ENCODE data around the gene SLC39A11.

The SLC39A11 gene

DNA sequence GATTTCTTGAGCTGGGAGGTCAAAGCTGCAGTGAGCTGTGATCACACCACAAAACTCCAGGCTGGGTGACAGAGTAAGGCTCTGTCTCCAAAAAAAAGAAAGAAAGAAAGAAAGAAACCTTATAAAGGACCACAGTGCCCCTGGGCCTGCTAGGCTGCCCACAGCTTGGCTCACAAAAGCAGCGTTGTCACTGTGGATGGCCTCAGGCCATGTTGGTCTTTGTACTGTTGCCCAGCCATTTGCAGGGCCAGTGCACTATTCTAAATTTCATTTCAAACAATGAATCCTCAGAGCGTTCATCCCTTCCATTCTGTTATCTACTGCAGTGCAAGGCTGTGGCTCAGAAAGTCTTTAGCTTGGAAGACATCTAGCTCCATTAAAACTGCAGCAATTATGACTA, 208.4 kb downstream of the SLC39A11 start:
- no peaks in the 10 kb centered on the region for H3K4me1 ChIP-seq (ENCODE audit: control insufficient read depth, insufficient read depth, low read length)
- H3K4me3 ChIP-seq (ENCODE audit: low read depth, low read length) = no peak overlapping the region
- no peaks in the 10 kb centered on the region for H3K36me3 ChIP-seq (ENCODE audit: control insufficient read depth, insufficient read depth, low read length)
- no peaks in the 10 kb centered on the region for H3K9me3 ChIP-seq (ENCODE audit: control insufficient read depth, insufficient read depth, low read length)
- no peak overlapping the region for H3K9ac ChIP-seq (ENCODE audit: low read depth, low read length)
- H3K27me3 ChIP-seq (ENCODE audit: control insufficient read depth, insufficient read depth, low read length) = no peaks in the 10 kb centered on the region
- H3K27ac ChIP-seq (ENCODE audit: low read depth, low read length) = no peak overlapping the region

DNA sequence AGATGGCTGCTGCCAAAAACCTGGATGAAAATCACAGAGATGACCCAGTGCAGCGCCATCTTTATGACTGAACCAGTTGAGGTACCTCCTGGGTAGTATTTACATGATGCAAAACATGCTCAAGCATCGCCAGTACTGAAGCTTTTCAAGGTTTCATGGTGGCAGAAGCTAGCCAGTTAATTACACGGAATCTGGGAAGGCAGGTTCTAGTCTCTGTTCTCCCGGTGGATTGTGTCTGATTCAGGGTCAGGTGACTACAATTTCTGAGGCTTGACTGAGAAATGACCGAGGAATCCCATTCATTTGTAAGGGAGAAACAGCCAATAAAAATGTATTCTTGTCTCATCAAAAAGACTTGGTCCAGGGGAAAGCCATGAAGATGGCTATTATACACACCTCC, 209.1 kb downstream of the SLC39A11 start:
- no peak overlapping the region for H3K27ac ChIP-seq (ENCODE audit: low read depth, low read length)
- no peak overlapping the region for H3K9ac ChIP-seq (ENCODE audit: low read depth, low read length)
- H3K36me3 ChIP-seq (ENCODE audit: control insufficient read depth, insufficient read depth, low read length) = no peaks in the 10 kb centered on the region
- no peaks in the 10 kb centered on the region for H3K27me3 ChIP-seq (ENCODE audit: control insufficient read depth, insufficient read depth, low read length)
- H3K4me1 ChIP-seq (ENCODE audit: control insufficient read depth, insufficient read depth, low read length) = no peaks in the 10 kb centered on the region
- no peaks in the 10 kb centered on the region for H3K9me3 ChIP-seq (ENCODE audit: control insufficient read depth, insufficient read depth, low read length)
- no peak overlapping the region for H3K4me3 ChIP-seq (ENCODE audit: low read depth, low read length)

DNA sequence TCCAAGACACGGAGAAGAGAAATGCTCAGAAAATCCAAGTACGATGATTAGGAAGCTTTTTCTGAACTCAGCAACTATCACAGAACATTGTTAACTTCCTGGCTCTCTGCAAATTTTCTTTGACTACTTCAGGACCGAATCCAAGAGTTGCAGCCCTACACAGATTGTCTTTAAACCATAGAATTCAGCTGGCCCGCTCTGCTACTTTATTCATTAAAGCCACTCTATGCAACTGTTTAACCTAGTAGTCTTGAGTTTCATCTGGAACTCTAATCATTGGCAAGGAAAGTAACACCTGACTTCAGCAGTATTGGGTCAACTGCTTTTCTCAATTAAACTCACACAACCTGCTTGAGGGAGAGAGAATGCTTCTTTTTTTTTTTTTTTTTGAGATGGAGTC, 210.1 kb downstream of the SLC39A11 start:
- Histone ChIP-seq H3K27ac (ENCODE audit: low read depth, low read length) (no peak overlapping the region), H3K36me3 (ENCODE audit: control insufficient read depth, insufficient read depth, low read length) (no peaks in the 10 kb centered on the region), H3K27me3 (ENCODE audit: control insufficient read depth, insufficient read depth, low read length) (no peaks in the 10 kb centered on the region), H3K9me3 (ENCODE audit: control insufficient read depth, insufficient read depth, low read length) (no peaks in the 10 kb centered on the region), H3K4me1 (ENCODE audit: control insufficient read depth, insufficient read depth, low read length) (no peaks in the 10 kb centered on the region), H3K4me3 (ENCODE audit: low read depth, low read length) (no peak overlapping the region), H3K9ac (ENCODE audit: low read depth, low read length) (no peak overlapping the region)

DNA sequence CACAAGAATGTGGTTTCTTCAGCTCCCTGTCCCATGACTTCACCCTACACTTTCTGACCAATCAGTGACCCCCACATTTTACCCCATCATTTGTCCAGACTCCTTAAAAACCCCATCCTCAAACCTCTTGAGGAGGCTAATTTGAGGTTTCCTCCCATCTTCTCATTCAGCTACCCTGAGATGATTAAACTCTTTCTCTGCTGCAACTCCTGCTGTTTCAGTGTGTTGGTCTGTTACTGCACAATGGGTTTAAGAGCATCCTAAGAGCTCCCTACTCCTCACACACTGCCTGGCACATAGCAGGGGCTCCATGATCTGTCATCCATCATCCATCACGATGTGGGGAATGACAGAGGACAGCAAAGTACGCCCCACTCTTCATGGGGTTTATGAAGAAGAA, 212.6 kb downstream of the SLC39A11 start:
- Histone ChIP-seq H3K27ac (ENCODE audit: low read depth, low read length) (no peak overlapping the region), H3K36me3 (ENCODE audit: control insufficient read depth, insufficient read depth, low read length) (no peaks in the 10 kb centered on the region), H3K4me3 (ENCODE audit: low read depth, low read length) (no peak overlapping the region), H3K27me3 (ENCODE audit: control insufficient read depth, insufficient read depth, low read length) (no peaks in the 10 kb centered on the region), H3K9me3 (ENCODE audit: control insufficient read depth, insufficient read depth, low read length) (peaks cover 9% of the 10 kb centered on the region; the same call in 1 of the 2 replicates), H3K9ac (ENCODE audit: low read depth, low read length) (no peak overlapping the region), H3K4me1 (ENCODE audit: control insufficient read depth, insufficient read depth, low read length) (no peaks in the 10 kb centered on the region)

DNA sequence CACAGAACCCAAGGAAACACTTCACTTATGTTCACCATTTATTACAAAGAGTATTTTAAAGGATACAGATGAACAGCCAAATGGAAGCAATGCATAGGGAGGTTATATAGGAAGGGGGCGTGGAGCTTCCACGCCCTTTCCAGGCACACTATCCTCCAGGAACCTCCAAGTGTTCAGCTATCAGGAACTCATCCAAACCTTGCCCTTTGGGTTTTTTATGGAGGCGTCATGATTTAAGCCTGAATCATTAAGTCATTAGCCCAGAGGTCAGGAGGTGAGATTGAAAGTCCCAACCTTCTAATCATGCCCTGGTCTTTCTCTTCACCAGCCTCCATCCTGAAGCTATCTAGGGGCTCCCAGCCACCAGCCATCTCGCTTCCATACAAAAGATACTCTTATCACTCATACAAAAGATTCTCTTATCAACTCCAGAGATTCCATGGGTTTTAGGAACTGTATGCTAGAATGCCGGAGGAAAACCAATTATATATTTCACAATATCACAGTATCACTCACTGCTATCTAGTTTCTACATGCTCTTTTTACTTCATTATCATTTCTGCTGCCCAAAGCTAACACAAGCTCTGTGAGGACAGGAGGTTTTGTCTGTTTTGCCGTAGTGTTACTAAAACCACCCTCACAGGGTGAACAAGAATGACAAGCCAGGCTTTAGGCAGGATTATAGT, 213.4 kb downstream of the SLC39A11 start:
- H3K27ac ChIP-seq (ENCODE audit: low read depth, low read length) = no peak overlapping the region
- peaks cover 9% of the 10 kb centered on the region; the same call in 1 of the 2 replicates for H3K9me3 ChIP-seq (ENCODE audit: control insufficient read depth, insufficient read depth, low read length)
- no peak overlapping the region for H3K9ac ChIP-seq (ENCODE audit: low read depth, low read length)
- H3K4me1 ChIP-seq (ENCODE audit: control insufficient read depth, insufficient read depth, low read length) = no peaks in the 10 kb centered on the region
- no peak overlapping the region for H3K4me3 ChIP-seq (ENCODE audit: low read depth, low read length)
- H3K27me3 ChIP-seq (ENCODE audit: control insufficient read depth, insufficient read depth, low read length) = no peaks in the 10 kb centered on the region
- no peaks in the 10 kb centered on the region for H3K36me3 ChIP-seq (ENCODE audit: control insufficient read depth, insufficient read depth, low read length)

DNA sequence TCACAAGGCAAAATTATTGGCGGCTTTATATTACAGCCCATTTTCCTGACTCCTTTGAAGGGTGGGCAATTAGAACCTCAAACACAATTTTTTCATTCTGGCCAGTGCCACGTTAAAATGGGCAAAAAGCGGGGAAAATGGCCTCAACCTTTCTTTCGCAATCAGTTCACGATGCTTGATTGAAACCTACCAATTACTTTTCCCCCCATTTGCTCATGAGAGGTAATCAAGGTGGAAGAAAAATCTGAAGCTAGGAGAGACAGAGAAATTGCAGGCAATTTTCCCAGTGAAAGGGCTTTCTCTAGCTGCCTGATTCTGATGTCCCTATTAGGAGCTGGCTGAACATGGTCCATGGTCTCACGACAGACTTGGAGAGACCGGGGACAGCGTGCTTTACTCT, 215.1 kb downstream of the SLC39A11 start:
- Histone ChIP-seq H3K36me3 (ENCODE audit: control insufficient read depth, insufficient read depth, low read length) (no peaks in the 10 kb centered on the region), H3K9me3 (ENCODE audit: control insufficient read depth, insufficient read depth, low read length) (peaks cover 9% of the 10 kb centered on the region; the same call in 1 of the 2 replicates), H3K27ac (ENCODE audit: low read depth, low read length) (no peak overlapping the region), H3K9ac (ENCODE audit: low read depth, low read length) (no peak overlapping the region), H3K4me3 (ENCODE audit: low read depth, low read length) (no peak overlapping the region), H3K4me1 (ENCODE audit: control insufficient read depth, insufficient read depth, low read length) (no peaks in the 10 kb centered on the region), H3K27me3 (ENCODE audit: control insufficient read depth, insufficient read depth, low read length) (no peaks in the 10 kb centered on the region)

DNA sequence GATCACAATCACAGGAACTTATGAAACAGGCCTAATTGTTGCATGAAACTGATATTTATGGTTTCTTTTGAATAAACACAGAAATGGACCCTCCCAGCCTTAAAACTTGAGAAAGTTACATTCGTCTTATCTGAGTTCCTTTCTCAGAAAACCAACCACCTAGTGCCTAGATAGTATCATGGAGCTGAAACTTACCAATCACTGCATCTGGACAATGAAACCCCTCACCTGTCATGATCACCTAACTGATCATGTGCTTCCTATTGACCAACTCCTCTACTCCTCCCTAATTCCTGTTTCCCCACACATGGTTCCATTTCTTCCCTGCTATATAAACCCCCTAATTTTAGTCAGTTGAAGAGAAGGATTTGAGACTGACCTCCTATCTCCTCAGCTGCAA, 216.1 kb downstream of the SLC39A11 start:
- H3K9me3 ChIP-seq (ENCODE audit: control insufficient read depth, insufficient read depth, low read length) = peaks cover 9% of the 10 kb centered on the region; the same call in 1 of the 2 replicates
- no peaks in the 10 kb centered on the region for H3K27me3 ChIP-seq (ENCODE audit: control insufficient read depth, insufficient read depth, low read length)
- no peak overlapping the region for H3K27ac ChIP-seq (ENCODE audit: low read depth, low read length)
- no peaks in the 10 kb centered on the region for H3K36me3 ChIP-seq (ENCODE audit: control insufficient read depth, insufficient read depth, low read length)
- H3K9ac ChIP-seq (ENCODE audit: low read depth, low read length) = no peak overlapping the region
- H3K4me1 ChIP-seq (ENCODE audit: control insufficient read depth, insufficient read depth, low read length) = no peaks in the 10 kb centered on the region
- no peak overlapping the region for H3K4me3 ChIP-seq (ENCODE audit: low read depth, low read length)

DNA sequence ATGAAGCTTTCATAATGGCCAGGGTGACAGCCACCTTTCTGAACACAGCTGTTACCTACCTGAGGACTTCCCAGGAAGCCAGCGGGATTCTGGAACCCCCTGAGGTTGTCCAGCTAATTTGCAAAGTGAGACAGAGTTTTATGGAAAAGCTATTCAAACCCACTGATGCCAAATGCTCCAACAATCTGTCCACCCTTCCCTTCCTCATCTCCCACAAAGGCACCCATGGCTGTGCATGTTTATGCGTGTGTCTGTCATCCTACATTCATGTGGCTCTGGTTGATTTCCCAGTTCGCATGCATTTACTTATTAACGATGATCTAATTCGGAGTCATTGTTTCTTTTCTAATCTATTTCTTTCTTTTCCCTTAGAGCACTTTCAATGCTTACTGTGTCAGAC, 217.1 kb downstream of the SLC39A11 start:
- Histone ChIP-seq H3K36me3 (ENCODE audit: control insufficient read depth, insufficient read depth, low read length) (no peaks in the 10 kb centered on the region), H3K4me3 (ENCODE audit: low read depth, low read length) (no peak overlapping the region), H3K9me3 (ENCODE audit: control insufficient read depth, insufficient read depth, low read length) (peaks cover 9% of the 10 kb centered on the region; the same call in 1 of the 2 replicates), H3K9ac (ENCODE audit: low read depth, low read length) (no peak overlapping the region), H3K27ac (ENCODE audit: low read depth, low read length) (no peak overlapping the region), H3K27me3 (ENCODE audit: control insufficient read depth, insufficient read depth, low read length) (no peaks in the 10 kb centered on the region), H3K4me1 (ENCODE audit: control insufficient read depth, insufficient read depth, low read length) (no peaks in the 10 kb centered on the region)

DNA sequence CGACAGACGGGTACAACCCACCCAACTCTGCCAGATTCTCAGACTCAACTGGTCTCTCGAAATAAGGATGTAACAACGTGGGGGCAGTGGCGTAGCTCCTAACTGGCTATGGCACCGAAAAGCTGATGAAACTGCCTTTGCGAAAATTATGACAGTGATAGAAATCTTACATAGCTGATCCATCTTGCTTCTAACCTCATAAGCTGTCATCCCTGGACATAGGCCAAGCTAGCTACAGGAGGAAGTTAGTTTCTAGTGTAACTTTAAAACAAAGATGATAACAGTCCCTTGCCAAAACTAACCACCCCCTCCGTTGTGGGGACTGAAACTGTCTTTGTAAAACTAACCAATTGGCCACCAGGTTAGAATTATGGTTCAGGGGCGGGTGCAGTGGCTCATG, 220.1 kb downstream of the SLC39A11 start:
- no peaks in the 10 kb centered on the region for H3K36me3 ChIP-seq (ENCODE audit: control insufficient read depth, insufficient read depth, low read length)
- H3K27me3 ChIP-seq (ENCODE audit: control insufficient read depth, insufficient read depth, low read length) = no peaks in the 10 kb centered on the region
- H3K9me3 ChIP-seq (ENCODE audit: control insufficient read depth, insufficient read depth, low read length) = peaks cover 9% of the 10 kb centered on the region; the same call in 1 of the 2 replicates
- no peak overlapping the region for H3K9ac ChIP-seq (ENCODE audit: low read depth, low read length)
- no peaks in the 10 kb centered on the region for H3K4me1 ChIP-seq (ENCODE audit: control insufficient read depth, insufficient read depth, low read length)
- H3K27ac ChIP-seq (ENCODE audit: low read depth, low read length) = no peak overlapping the region
- H3K4me3 ChIP-seq (ENCODE audit: low read depth, low read length) = no peak overlapping the region

DNA sequence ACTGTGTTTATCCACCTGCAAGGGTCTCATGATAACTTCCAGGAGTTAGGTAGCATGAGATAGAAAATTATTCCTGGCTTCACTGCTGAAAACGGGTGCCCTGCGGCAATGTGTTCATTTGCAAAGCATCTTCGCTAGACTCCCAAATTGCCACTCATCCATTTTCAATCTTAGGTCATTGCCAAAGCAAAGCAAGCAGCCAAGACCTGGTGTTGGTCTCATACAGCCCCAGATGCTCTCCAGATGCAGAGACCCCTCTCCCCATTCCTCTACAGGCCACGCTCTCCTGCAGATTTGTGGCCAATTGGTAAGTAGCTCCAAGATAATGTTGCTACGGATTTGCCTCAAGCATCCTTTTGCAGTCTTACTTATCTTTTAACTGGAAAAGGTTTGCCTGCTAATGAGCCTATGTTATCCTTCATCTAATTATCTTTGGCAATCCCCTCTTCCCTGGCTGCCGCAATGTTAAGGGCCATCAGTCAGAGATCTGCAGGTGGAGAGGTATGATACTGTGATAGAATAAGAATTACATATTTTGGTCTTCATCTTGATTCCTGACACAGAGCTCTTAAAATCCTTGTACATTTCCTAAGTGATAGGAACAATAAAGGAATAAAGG, 222.0 kb downstream of the SLC39A11 start:
- Histone ChIP-seq H3K9ac (ENCODE audit: low read depth, low read length) (no peak overlapping the region), H3K36me3 (ENCODE audit: control insufficient read depth, insufficient read depth, low read length) (no peaks in the 10 kb centered on the region), H3K27me3 (ENCODE audit: control insufficient read depth, insufficient read depth, low read length) (no peaks in the 10 kb centered on the region), H3K27ac (ENCODE audit: low read depth, low read length) (no peak overlapping the region), H3K4me3 (ENCODE audit: low read depth, low read length) (no peak overlapping the region), H3K4me1 (ENCODE audit: control insufficient read depth, insufficient read depth, low read length) (no peaks in the 10 kb centered on the region), H3K9me3 (ENCODE audit: control insufficient read depth, insufficient read depth, low read length) (peaks cover 10% of the 10 kb centered on the region; the same call in 1 of the 2 replicates)

DNA sequence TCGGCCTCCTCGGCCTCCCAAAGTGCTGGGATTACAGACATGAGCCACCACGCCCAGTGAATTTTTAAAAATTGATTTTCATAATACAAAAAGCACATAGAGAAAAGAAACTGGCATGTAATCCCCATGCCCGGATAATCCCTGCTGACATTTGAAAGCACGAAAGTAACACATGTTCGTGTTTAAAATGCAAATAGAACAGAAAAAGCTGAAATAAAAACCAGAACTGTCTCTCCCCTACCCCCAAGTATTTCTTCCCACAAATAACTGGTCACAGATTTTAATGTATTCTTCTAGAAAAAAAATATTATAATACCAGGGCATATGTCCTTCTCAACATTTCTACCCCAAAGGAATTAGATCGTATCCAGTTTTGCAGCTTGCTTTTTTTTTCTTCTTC, 222.9 kb downstream of the SLC39A11 start:
- H3K9ac ChIP-seq (ENCODE audit: low read depth, low read length) = no peak overlapping the region
- no peak overlapping the region for H3K27ac ChIP-seq (ENCODE audit: low read depth, low read length)
- H3K4me1 ChIP-seq (ENCODE audit: control insufficient read depth, insufficient read depth, low read length) = no peaks in the 10 kb centered on the region
- peaks cover 10% of the 10 kb centered on the region; the same call in 1 of the 2 replicates for H3K9me3 ChIP-seq (ENCODE audit: control insufficient read depth, insufficient read depth, low read length)
- H3K4me3 ChIP-seq (ENCODE audit: low read depth, low read length) = no peak overlapping the region
- H3K36me3 ChIP-seq (ENCODE audit: control insufficient read depth, insufficient read depth, low read length) = no peaks in the 10 kb centered on the region
- H3K27me3 ChIP-seq (ENCODE audit: control insufficient read depth, insufficient read depth, low read length) = no peaks in the 10 kb centered on the region

All from HUES48 (cell line).